ENCODE results near the gene MYOM1. TPM values are rescaled to one million over a fixed set of nuclear protein-coding genes. Genes with fewer than 3 reads are reported as not detected.

Gene MYOM1
- total RNA-seq, 1 donor from 2014 or later = 0.57 TPM

GRCh38 chr18:3138274-3138975 lies 81.3 kb downstream of the MYOM1 start:
- Histone ChIP-seq H3K4me1 (ENCODE audit: insufficient read depth, low read length) (no peaks in the 10 kb centered on the region), H3K27ac (ENCODE audit: low read depth, low read length) (no peak overlapping the region), H3K27me3 (ENCODE audit: insufficient read depth, low read length) (no peaks in the 10 kb centered on the region), H3K9me3 (ENCODE audit: insufficient read depth, low read depth, low read length) (peaks cover 2% of the 10 kb centered on the region), H3K4me2 (ENCODE audit: low read length) (no peak overlapping the region), H3K4me3 (ENCODE audit: insufficient read depth, low read depth, low read length) (no peak overlapping the region), H3K9ac (ENCODE audit: low read length) (no peak overlapping the region), H3K79me2 (ENCODE audit: insufficient read depth, low read length) (no peaks in the 10 kb centered on the region), H3K36me3 (ENCODE audit: insufficient read depth, low read length) (no peaks in the 10 kb centered on the region), H2AFZ (ENCODE audit: low read depth, low read length) (no peak overlapping the region), H4K20me1 (ENCODE audit: insufficient read depth, low read length) (no peaks in the 10 kb centered on the region)
- Mint-ChIP-seq H3K4me1 (ENCODE audit: low read depth, unreplicated experiment) (no peaks in the 10 kb centered on the region), H3K4me3 (ENCODE audit: unreplicated experiment) (no peak overlapping the region), H3K9me3 (ENCODE audit: unreplicated experiment) (peaks cover 3% of the 10 kb centered on the region), H3K36me3 (ENCODE audit: low read depth, unreplicated experiment) (peaks cover 2% of the 10 kb centered on the region), H3K27ac (ENCODE audit: unreplicated experiment) (no peak overlapping the region), H3K27me3 (ENCODE audit: low read depth, unreplicated experiment) (peaks cover 2% of the 10 kb centered on the region)
- FAIRE-seq (no peak), DNase-seq (ENCODE audit: low read depth) (no peak)
- TF ChIP-seq EZH2 (IDR thresholded peaks at IDR 0.05; ENCODE audit: insufficient read depth, low read length) = no peak
- no peak for TF ChIP-seq CTCF (IDR thresholded peaks at IDR 0.05; ENCODE audit: insufficient read depth, low read depth, low read length)

GRCh38 chr18:3135536-3135935 lies 84.2 kb downstream of the MYOM1 start:
- Histone ChIP-seq H3K79me2 (ENCODE audit: insufficient read depth, low read length) (no peaks in the 10 kb centered on the region), H3K4me3 (ENCODE audit: insufficient read depth, low read depth, low read length) (no peak overlapping the region), H3K4me2 (ENCODE audit: low read length) (no peak overlapping the region), H3K9ac (ENCODE audit: low read length) (no peak overlapping the region), H3K4me1 (ENCODE audit: insufficient read depth, low read length) (no peaks in the 10 kb centered on the region), H3K27me3 (ENCODE audit: insufficient read depth, low read length) (no peaks in the 10 kb centered on the region), H2AFZ (ENCODE audit: low read depth, low read length) (no peak overlapping the region), H3K27ac (ENCODE audit: low read depth, low read length) (no peak overlapping the region), H3K9me3 (ENCODE audit: insufficient read depth, low read depth, low read length) (no peaks in the 10 kb centered on the region), H4K20me1 (ENCODE audit: insufficient read depth, low read length) (no peaks in the 10 kb centered on the region), H3K36me3 (ENCODE audit: insufficient read depth, low read length) (no peaks in the 10 kb centered on the region)
- Mint-ChIP-seq H3K4me1 (ENCODE audit: low read depth, unreplicated experiment) (no peaks in the 10 kb centered on the region), H3K36me3 (ENCODE audit: low read depth, unreplicated experiment) (no peaks in the 10 kb centered on the region), H3K9me3 (ENCODE audit: unreplicated experiment) (no peaks in the 10 kb centered on the region), H3K27ac (ENCODE audit: unreplicated experiment) (no peak overlapping the region), H3K4me3 (ENCODE audit: unreplicated experiment) (no peak overlapping the region), H3K27me3 (ENCODE audit: low read depth, unreplicated experiment) (peaks cover 2% of the 10 kb centered on the region)
- no peak for DNase-seq (ENCODE audit: low read depth)
- TF ChIP-seq EZH2 (IDR thresholded peaks at IDR 0.05; ENCODE audit: insufficient read depth, low read length) (no peak), CTCF (IDR thresholded peaks at IDR 0.05; ENCODE audit: insufficient read depth, low read depth, low read length) (no peak)
- no peak for FAIRE-seq

- H3K36me3 Mint-ChIP-seq (ENCODE audit: low read depth, unreplicated experiment) = no peaks in the 10 kb centered on the region
- H3K27me3 Mint-ChIP-seq (ENCODE audit: low read depth, unreplicated experiment) = peaks cover 4% of the 10 kb centered on the region
- H3K9me3 ChIP-seq (ENCODE audit: insufficient read depth, low read depth, low read length) = no peaks in the 10 kb centered on the region
Observed at GRCh38 chr18:3132700-3133099, 87.1 kb downstream of the MYOM1 start.

More at GRCh38 chr18:3132700-3133099, 87.1 kb downstream of the MYOM1 start:
- no peaks in the 10 kb centered on the region for H3K36me3 ChIP-seq (ENCODE audit: insufficient read depth, low read length)
- H3K4me2 ChIP-seq (ENCODE audit: low read length) = no peak overlapping the region
- no peak overlapping the region for H3K4me3 ChIP-seq (ENCODE audit: insufficient read depth, low read depth, low read length)
- FAIRE-seq (no peak), DNase-seq (ENCODE audit: low read depth) (peak; percentile 26)
- no peaks in the 10 kb centered on the region for H4K20me1 ChIP-seq (ENCODE audit: insufficient read depth, low read length)
- H3K9me3 Mint-ChIP-seq (ENCODE audit: unreplicated experiment) = no peaks in the 10 kb centered on the region
- H3K27ac Mint-ChIP-seq (ENCODE audit: unreplicated experiment) = no peak overlapping the region
- no peak overlapping the region for H3K9ac ChIP-seq (ENCODE audit: low read length)
- H3K27ac ChIP-seq (ENCODE audit: low read depth, low read length) = no peak overlapping the region
- TF ChIP-seq CTCF (IDR thresholded peaks at IDR 0.05; ENCODE audit: insufficient read depth, low read depth, low read length) = no peak
- TF ChIP-seq EZH2 (IDR thresholded peaks at IDR 0.05; ENCODE audit: insufficient read depth, low read length) = no peak
- H3K4me3 Mint-ChIP-seq (ENCODE audit: unreplicated experiment) = no peak overlapping the region
- no peak overlapping the region for H2AFZ ChIP-seq (ENCODE audit: low read depth, low read length)
- H3K27me3 ChIP-seq (ENCODE audit: insufficient read depth, low read length) = no peaks in the 10 kb centered on the region
- H3K4me1 Mint-ChIP-seq (ENCODE audit: low read depth, unreplicated experiment) = no peaks in the 10 kb centered on the region
- no peaks in the 10 kb centered on the region for H3K79me2 ChIP-seq (ENCODE audit: insufficient read depth, low read length)
- no peaks in the 10 kb centered on the region for H3K4me1 ChIP-seq (ENCODE audit: insufficient read depth, low read length)

All from astrocyte (in vitro differentiated cells and primary cell).